ENCODE measurements around the gene CFAP161.

CFAP161 gene, protein sequence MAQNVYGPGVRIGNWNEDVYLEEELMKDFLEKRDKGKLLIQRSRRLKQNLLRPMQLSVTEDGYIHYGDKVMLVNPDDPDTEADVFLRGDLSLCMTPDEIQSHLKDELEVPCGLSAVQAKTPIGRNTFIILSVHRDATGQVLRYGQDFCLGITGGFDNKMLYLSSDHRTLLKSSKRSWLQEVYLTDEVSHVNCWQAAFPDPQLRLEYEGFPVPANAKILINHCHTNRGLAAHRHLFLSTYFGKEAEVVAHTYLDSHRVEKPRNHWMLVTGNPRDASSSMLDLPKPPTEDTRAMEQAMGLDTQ

DNA sequence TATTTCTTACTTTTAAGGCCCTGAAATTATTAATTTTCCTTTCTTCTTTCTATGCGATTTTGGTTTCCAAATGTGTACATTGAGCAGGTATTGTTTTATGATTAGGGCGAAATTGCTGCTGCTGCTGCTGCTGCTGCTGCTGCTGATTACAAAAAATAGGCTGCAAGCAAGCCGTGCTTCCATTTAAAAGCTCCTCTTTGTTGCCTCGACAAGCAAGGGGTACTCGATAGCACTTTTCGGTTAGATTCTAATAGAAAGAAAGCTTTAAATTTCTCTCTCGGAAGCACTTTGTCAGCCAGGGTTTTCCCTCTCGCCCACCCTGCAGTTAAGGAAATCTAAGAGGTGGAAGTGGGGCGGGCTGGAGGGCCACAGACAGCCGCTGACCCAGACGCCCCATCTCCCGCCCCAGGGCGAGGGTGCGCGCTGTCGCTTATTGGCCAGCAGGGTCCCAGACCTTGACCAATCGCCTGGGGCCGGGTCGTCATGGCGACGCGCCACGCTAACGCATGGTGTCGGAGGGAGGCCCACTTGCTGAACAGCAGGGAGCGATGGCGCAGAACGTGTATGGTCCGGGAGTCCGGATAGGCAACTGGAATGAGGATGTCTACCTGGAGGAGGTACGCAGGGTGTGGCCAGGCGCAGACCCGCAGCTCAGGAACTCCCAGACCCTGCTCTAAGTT lies at the start of gene CFAP161:
Gene CFAP161 (plus strand): TSS at position 489 of the 680 bp plus-strand sequence. CDS start 60 bp downstream, at position 549.
- DNase-seq = peak in 56 of 58 donors; percentile 24 to 87 (median 71)

DNA sequence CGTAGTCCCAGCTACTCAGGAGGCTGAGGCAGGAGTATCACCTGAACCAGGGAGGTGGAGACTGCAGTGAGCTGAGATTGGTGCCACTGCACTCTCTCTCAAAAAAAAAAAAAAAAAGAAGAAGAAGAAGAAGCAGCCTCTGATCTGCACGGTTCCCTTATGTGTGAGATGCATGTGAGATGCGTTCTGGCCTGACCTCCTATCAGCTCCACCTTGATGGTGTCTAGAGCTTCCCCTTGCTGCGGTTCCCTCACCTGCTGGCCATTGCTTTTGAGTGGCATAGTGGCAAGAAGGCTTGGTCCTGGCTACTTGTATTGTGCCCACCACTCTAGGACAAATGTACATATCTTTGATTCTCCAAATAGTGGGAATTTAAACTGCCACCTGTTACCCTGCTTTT lies 49.4 kb upstream of the CFAP161 start:
- DNase-seq = no peak

DNA sequence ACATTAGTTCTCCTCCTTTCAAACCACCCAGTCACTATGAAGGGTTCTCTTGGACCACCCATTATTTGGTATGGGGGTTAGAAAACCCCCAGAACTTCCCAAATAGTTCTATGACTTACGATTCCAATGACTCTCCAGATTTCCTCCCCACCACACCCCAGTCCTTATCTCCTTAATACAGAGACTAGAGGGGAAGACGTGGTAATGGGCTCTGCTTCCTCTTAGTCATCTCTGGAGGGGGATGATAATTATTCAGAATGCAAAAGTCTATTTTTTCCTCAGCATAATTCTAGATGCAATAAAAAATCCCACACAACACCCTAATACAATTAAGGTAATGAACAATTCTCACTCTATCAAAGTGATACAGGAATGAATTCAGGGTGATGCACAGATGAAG lies 48.9 kb upstream of the CFAP161 start:
- no peak for DNase-seq

DNA sequence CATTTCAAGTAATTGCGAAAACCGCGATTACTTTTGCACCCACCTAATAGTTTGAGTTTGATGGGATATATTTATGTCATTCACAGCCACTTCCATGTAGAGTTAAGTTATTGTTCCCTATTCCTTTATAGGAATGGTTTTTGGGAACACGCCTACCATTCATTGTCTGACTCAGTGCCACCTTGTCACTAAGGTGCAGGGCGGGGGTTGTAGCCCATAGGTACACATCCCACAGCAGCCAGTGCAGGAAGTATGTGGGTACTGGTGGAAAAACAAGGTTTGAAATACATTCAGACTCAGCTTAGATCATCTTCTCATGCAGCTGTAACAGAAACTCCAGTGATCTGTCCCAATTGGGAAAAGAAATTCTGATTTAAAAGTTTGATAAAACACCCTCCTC lies 48.2 kb upstream of the CFAP161 start:
- peak in 1 of 58 donors; percentile 37 for DNase-seq

DNA sequence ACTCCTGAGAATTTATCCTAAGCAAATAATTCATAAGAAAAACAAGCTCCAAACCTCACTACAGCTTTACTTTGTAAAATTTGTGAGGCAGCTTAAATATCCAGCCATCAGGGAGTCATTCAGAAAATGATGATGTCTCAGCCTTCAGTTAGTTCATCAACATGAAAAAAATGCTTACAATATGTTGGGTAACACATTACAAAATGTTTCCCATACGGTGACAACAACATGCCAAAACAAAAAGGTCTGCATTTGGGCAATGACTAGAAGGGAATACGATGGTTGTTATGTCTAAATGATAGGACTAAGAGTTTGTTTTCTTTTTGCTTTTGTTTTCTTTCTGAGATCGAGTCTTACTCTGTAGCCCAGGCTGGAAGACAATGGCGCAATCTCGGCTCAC lies 47.0 kb upstream of the CFAP161 start:
- DNase-seq = no peak

DNA sequence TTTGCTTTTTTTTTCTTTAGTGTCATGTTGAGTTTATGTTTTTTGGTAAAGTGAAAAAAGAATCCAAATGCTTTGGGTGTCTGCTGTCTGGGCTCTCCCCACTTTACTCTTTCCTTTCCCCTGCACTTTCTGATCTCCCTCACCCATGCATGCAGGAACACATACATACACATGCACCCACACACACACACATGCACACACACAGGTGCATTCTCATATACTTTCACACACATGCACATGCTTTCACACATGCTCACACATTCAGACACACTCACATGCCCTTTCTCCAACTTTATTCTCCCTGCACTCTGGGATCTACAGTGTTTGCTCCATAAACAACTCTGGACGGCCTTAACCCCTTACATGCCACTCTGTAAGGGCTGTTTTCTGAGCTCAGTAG lies 46.4 kb upstream of the CFAP161 start:
- no peak for DNase-seq

DNA sequence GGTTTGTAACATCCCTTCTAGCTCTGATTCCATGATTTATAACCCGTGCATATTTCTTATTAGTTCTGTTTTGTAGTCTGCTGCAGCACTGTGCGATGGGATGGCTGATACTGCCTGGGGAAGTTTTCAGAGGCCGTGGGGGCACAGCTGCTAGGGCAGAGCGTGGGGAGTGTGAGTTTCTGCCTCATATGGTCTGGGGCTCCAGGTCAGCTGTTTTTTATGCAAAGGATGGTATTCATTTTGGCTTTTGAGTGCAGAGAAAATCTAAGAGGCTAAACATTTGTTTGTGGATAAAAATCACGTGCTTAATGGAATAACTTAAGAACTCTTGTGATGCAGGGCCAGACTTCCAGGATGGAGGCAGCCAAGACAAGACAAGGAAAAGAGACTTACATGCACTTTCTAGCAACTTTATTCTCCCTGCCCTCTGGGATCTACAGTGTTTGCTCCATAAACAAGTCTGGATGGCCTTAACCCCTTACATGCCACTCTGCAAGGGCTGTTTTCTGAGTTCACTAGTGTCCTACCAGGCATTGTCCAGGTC lies 45.5 kb upstream of the CFAP161 start:
- DNase-seq = no peak

DNA sequence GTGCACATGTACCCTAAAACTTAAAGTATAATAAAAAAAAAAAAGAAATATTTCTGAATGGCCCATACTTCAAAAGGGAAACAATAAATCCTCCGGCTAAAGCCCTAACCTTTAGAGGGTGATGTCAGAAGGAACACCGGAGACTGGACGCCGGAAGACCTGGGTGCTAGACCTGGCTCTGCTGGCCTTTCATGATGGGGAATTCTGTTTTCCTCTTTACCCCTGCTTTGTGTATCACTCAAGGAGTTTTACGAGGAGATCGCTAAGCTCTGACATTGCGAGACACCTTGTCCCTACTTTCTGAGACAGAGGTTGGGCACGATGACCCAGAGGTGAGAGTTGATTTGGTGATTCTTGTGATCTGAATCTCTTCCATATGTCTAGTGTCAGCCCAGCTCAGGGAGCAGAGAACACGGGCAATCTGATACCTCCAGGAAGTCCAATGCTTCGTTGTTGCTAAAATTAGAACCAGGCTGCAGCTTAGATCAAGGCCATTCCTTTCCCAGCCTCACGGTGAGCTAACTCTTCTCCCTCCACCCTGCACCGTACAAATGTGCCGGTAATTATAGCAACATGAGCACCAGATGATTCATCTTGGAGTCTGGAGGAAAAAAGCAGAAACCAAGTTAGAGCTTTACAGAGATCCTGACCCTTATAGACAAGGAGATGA lies 42.0 kb upstream of the CFAP161 start:
- DNase-seq = peak in 2 of 58 donors; percentile 7 to 29

DNA sequence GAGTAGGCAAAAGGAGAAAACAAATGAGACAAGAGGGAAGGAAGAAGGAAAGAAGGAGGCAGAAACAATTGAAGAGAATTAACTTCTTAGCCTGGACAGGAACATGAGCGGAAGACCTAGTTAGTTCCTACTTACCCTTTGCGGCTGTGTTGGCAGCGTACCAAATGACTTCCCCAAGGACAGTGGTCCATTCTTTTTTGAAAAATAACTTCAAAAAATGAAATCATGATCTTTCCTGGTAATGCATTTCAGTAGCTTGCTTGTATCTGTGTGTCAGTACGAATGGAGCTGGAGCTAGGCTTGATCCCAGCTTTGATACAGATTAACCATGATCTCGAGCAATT lies 41.5 kb upstream of the CFAP161 start:
- DNase-seq = no peak

DNA sequence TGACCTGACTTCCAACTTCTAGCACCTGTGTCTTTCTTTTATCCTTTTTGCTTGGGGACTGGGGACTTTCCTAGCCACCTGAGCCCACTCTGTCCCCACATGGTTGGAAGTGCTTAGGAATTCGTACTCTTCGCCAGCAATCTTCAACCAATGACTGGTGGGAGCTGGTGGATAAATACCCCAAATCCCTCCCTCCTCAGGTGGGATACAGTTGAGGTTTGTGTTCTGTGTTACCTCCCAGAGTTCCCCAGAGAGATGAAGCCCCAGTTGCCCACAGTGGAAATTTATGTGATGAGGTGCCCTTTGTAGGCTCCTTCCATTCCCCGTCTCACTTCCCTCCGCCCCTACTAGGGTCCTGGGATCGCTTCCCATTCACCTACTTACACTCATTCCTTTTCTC lies 40.1 kb upstream of the CFAP161 start:
- no peak for DNase-seq

DNA sequence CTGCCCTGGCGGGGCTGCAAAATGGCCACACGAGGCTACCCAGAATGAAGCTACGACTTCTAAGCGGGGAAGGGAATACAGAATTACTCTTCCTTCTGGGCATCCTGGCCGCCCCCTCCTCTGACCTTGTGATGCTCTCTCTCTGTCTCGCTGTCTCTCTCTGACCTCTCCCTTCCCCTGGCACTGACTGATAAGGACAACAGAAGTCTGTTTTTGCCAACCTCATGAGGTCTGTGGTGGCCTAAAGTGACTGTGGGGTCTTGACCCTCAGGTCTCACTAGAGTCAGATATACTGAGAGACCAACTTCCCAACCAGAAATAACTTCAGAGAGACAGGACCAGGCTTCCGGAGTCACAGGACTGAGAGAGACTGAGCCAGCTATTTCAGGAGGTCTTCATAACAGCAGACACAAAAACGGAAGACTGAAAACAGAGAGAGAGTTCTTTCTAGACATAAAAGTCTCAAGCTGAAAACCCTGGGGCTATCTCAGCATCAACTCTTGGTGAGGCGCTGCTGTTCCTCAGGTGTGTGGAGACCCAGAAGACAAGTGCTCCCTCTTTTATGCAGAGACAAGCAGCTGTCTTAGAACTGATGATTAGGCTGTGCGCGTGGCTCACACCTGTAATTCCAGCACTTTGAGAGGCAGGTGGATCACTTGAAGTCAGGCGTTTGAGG lies 38.2 kb upstream of the CFAP161 start:
- no peak for DNase-seq

DNA sequence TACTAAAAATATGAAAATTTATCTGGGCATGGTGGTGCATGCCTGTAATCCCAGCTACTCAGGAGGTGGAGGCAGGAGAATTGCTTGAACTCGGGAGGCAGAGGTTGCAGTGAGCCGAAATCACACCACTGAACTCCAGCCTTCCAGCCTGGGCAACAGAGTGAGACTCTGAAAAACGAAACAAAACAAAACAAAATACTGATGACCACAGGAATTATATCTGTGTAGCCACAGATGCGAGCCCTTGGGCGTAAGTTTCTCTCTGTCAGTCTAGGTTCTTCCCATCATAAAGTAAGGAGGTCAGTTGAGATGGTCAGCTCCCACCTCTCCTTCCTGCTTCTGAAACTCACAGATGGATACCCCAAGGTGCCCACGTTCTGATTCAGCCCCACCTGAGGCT lies 37.7 kb upstream of the CFAP161 start:
- DNase-seq = no peak

DNA sequence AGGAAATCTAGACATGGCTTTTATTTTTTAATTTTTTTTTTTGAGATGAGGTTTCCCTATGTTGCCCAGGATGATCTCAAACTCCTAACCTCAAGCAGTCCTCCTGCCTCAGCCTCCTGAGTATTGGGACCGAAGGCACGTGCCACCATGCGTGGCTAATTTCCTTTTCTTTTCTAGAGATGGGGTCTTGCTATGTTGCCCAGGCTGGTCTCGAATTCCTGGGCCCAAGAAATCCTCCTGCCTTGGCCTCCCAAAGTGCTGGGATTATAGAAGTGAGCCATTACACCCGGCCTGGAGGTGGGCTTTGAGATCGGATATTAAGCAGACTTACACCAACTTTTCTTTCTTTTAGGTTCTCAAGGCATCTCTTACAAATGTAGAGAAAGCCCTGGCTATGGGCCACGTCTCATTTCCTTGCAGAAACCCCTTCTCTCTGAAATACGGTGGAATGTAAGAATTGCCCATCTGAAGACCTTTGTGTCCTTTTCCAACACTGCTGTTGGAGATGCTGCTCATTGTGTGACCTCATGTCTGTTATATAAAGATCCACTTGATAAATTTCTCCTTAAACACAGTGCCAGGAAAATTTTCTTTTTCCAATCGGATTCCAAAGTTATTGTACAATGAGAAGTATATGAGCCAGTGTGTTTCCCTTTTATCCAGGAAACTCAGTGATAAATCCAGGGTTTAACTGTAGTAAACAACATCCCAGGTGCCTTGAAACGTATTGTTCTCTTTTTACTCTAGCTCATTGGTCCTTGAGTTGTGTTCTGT lies 36.8 kb upstream of the CFAP161 start:
- DNase-seq = no peak

DNA sequence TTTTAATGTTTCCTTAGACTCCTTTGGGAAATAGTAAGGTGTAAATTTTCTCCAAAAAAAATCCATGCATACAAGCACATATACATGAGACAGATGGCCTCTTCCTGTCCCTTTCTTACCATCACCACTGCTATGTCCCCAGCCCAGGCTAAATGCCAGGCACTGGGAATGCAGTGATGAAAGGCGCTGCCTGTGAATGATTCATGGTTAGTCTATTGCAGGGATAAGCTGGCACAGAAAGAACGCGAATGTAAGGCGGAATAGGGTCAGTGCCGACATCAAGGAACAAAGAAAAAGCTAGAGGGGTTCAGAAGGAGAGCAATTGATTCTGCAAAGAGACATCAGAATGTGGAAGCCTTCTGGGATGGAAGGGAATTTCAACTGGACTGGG lies 36.2 kb upstream of the CFAP161 start:
- DNase-seq = no peak

DNA sequence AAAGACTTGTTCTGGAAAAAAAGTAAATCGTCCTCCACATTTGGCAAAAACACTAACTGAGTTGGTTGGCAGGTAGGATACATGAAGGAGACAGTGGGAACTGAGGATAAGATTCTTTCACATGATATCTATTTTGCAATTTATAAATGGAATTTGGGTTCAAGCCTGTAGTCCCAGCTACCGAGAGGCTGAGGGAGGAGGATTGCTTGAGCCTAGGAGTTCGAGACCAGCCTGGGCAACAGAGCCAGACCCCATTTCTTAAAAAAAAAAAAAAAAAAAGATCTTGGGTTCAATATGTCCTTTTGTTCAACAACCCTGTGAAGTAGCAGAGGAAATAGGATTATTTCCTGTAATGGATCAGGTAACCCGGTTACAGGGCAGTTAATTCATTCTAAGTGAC lies 35.7 kb upstream of the CFAP161 start:
- no peak for DNase-seq

DNA sequence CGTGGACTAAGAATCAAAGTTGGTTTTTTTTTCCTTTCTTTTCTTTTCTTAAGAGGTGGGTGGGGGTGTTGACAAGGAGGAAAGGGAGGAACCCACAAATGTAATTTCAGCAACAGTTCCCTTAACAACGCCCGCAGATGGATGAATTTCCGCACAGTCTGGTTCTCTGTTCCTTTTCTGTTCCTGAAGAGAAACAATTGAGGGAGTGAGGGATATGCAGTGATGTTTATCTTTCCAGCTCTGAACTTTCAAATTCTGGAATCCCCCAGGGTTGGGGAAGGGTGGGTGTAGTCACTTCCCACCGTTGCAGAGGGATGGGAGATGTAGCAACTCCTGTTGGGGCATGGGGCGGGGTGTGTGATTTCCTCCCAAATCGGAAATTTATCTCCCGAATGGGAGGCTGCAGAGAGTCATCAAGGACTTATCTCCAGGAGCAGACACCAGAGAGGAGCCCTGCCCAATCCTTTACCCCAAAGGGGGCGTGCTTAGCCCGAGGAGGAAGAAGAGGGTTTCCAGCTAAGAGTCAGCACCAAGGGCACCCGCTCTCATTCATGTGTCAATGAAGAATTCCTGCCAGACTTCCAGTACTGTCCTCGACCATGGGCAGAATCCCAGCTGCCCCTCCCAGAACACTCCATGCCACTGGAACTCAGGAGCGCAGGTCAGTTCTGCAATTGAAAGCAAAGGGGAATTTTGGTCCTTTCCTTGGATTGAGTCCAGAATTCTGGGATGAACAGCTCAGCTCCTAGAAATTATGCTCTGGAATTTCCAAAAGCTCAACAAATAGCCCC lies 35.0 kb upstream of the CFAP161 start:
- DNase-seq = no peak

DNA sequence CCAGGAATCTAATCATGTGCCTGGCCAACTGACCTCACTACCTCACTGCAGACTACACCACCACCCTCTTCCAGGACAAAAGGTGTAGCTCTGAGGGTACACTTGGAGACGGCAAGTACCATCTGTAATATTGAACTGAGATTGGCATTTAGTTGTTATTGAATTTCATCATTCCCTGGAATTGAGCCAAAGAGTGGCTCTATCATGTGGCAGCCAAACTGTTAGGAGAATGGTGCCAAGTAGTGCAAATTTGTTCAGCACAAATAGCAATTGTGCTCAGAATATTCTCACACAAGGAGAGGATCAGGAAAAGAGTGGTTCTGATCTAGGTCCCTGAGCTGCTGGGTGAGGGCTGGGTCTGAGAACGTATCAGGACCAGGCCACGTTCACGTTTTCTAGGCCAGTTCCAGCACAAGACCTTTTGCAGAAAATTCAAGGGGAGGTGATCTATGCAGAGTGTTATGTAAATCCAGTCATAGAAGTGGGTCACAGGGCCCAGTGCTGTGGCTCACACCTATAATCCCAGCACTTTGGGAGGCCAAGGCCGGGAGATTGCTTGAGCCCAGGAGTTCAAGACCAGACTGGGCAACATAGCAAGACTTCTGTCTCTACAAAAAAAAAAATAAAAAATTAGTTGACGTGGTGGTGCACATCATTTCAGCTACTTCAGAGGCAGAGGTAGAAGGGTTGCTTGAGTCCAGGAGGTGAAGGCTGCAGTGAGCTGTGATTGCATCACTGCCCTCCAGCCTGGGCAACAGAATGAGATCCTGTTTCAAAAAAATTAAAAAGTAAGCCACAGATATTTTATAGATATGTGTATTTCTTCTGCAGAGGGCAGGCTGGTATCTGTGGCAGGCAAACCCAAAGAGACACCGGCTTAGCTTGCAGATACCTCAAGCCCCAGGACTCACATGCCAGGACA lies 31.9 kb upstream of the CFAP161 start:
- DNase-seq = no peak

DNA sequence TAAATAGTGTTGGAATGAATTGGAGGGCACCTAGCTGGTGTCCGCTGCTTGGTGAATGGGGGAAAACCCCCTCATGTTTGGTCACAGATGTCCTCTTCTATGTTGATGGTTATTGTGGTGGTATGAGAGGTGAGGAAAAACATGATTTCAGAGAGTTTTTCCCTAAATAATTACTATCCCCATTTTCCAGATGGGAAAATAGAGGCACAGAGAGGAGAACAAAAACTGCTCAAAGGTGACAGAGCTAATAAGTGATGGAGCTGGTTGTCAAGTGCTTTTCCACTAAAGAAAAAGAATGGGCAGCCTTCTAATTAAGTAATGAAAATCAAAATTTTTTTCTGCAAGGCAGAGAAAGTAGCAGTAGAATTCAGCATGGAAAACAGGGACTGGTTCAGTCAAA lies 30.2 kb upstream of the CFAP161 start:
- DNase-seq = no peak

DNA sequence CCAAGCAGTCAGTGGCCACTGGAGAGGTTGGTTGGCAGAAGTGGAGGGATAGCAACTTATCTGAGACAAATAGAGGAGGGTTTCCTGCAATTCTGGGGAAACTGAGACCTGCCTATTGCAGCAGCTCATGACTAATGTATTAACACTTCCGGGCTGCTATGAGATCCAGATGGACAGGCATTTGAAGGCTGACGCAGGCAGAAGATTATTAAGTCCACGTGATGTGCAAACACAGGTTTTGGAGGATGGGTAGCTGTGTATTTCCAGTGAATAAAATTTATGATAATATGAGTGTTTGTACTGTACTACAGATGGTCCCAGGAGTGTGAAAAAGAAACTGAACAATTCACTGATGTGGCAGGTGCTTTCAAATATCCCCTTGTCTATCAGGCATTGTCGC lies 28.5 kb upstream of the CFAP161 start:
- no peak for DNase-seq
